ENCODE results near the gene ZNF331. TPM values are rescaled to one million over a fixed set of nuclear protein-coding genes. Genes with fewer than 3 reads are reported as not detected.
A peak's percentile ranks its signal among the peaks of the same experiment; 100 is the strongest.

Gene ZNF331
- total RNA-seq, 1 donor from 2014 or later = 25.7 TPM

- Mint-ChIP-seq H3K9me3 (peaks cover 7% of the 10 kb centered on the region), H3K4me3 (peak overlapping the region; percentile 71), H3K27ac (peak overlapping the region; percentile 46), H3K27me3 (no peaks in the 10 kb centered on the region), H3K4me1 (ENCODE audit: unreplicated experiment) (peaks cover 19% of the 10 kb centered on the region), H3K36me3 (peaks cover 17% of the 10 kb centered on the region)
- TF ChIP-seq, protein P1, sequence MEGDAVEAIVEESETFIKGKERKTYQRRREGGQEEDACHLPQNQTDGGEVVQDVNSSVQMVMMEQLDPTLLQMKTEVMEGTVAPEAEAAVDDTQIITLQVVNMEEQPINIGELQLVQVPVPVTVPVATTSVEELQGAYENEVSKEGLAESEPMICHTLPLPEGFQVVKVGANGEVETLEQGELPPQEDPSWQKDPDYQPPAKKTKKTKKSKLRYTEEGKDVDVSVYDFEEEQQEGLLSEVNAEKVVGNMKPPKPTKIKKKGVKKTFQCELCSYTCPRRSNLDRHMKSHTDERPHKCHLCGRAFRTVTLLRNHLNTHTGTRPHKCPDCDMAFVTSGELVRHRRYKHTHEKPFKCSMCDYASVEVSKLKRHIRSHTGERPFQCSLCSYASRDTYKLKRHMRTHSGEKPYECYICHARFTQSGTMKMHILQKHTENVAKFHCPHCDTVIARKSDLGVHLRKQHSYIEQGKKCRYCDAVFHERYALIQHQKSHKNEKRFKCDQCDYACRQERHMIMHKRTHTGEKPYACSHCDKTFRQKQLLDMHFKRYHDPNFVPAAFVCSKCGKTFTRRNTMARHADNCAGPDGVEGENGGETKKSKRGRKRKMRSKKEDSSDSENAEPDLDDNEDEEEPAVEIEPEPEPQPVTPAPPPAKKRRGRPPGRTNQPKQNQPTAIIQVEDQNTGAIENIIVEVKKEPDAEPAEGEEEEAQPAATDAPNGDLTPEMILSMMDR (conservative IDR thresholded peaks at IDR 0.05) = no peak
- no peak for DNase-seq (ENCODE audit: extremely low spot score, unreplicated experiment)
These were observed 18.5 kb upstream of the ZNF331 start for GRCh38 chr19:53519446-53519845.

DNA sequence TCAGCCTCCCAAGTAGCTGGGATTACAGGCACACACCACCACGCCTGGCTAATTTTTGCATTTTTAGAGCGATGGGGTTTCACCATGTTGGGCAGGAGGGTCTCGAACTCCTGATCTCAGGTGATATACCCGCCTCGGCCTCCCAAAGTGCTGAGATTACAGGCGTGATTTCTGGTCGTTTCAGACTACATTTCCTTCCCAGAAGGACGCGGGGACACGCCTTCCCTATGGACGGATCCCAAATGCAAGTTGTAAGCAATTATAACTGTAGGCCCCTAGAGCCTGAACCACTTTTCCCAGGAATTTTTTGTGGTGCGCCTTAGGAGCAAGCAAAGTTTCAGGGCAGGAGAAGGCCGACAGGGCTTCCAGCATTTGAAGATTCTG, 17.8 kb upstream of the ZNF331 start:
- Mint-ChIP-seq H3K4me1 (ENCODE audit: unreplicated experiment) (peaks cover 19% of the 10 kb centered on the region), H3K27me3 (no peaks in the 10 kb centered on the region), H3K9me3 (peaks cover 7% of the 10 kb centered on the region), H3K36me3 (peaks cover 18% of the 10 kb centered on the region), H3K4me3 (peak overlapping the region; percentile 100), H3K27ac (peak overlapping the region; percentile 95)
- no peak for DNase-seq (ENCODE audit: extremely low spot score, unreplicated experiment)
- TF ChIP-seq, protein P1 (conservative IDR thresholded peaks at IDR 0.05) = no peak

DNA sequence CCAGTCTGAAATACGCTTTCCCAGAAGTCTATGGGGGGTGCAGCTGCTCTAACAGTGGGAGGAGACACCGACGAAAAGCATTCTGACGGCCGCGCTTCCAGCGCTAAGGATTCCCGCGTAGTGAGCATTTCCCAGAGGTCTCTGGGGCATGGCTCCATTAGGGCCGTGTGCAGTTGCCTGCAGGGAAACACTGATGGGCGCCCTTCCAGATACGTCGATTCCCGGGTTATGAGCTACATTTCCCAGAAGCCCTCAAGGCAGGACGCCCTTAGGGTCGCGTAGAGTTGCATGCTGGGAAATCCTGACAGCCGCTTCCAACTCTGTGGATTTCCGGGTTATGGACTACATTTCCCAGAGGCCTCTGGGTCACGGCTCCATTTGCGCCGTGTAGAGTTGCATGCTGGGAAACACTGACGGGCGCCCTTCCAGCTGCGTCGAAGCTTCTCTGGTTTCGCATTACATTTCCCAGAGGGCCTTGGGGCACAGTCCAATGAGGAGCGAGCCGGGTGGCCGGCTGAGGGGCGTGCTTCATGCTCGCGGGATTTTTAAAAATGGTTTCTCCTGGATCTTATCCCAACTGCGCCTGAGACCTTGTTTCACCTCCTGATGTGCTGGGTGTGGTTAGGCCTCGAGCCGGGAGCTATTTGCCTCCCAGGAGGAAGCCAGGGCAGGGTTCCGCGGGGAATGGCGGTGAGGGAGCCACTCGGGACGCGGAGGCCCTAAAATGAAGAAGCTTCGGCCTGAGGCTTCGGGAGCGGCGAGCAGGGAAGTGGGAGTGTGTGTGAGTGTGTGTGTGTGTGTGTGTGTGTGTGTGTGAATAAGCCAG, 17.2 kb upstream of the ZNF331 start:
- TF ChIP-seq, protein P1 (conservative IDR thresholded peaks at IDR 0.05) = peak; percentile 13
- Mint-ChIP-seq H3K4me3 (peak overlapping the region; percentile 100), H3K27me3 (no peaks in the 10 kb centered on the region), H3K36me3 (peaks cover 24% of the 10 kb centered on the region), H3K9me3 (peaks cover 7% of the 10 kb centered on the region), H3K4me1 (ENCODE audit: unreplicated experiment) (peaks cover 19% of the 10 kb centered on the region), H3K27ac (peak overlapping the region; percentile 95)
- peak; percentile 93 for DNase-seq (ENCODE audit: extremely low spot score, unreplicated experiment)

GRCh38 chr19:53521373-53522202, 16.4 kb upstream of the ZNF331 start:
- Mint-ChIP-seq H3K4me3 (peak overlapping the region; percentile 100), H3K9me3 (peaks cover 11% of the 10 kb centered on the region), H3K4me1 (ENCODE audit: unreplicated experiment) (peaks cover 19% of the 10 kb centered on the region), H3K27me3 (no peaks in the 10 kb centered on the region), H3K27ac (peak overlapping the region; percentile 95), H3K36me3 (peaks cover 30% of the 10 kb centered on the region)
- no peak for DNase-seq (ENCODE audit: extremely low spot score, unreplicated experiment)
- TF ChIP-seq, protein P1 (conservative IDR thresholded peaks at IDR 0.05) = no peak

DNA sequence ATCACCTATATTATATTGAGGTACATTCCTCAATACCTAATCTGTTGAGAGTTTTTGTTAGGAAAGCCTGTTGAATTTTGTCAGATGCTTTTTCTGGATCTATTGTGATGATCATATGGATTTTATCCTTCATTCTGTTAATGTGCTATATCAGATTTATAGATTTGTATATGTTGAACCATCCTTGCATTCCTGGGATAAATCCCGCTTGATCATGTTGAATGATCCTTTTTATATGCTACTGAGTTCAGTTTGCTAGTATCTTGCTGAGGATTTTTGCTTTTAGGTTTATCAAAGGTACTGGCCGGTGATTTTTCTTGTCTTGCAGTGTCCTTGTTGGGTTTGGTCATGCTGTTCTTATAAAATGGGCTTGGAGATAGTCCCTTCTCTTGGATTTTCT, 12.0 kb upstream of the ZNF331 start:
- peaks cover 29% of the 10 kb centered on the region for H3K36me3 Mint-ChIP-seq
- H3K9me3 Mint-ChIP-seq = peaks cover 4% of the 10 kb centered on the region
- H3K27me3 Mint-ChIP-seq = no peaks in the 10 kb centered on the region
- no peak for DNase-seq (ENCODE audit: extremely low spot score, unreplicated experiment)
- H3K27ac Mint-ChIP-seq = no peak overlapping the region
- H3K4me3 Mint-ChIP-seq = no peak overlapping the region
- H3K4me1 Mint-ChIP-seq (ENCODE audit: unreplicated experiment) = peaks cover 13% of the 10 kb centered on the region
- TF ChIP-seq, protein P1 (conservative IDR thresholded peaks at IDR 0.05) = no peak

All from type B pancreatic cell (in vitro differentiated cells).